Stimulated activated CD4-positive, alpha-beta T cell treated with anti-CD3 and anti-CD28 coated beads, TNF-alpha, amount 100 ng/mL, for 48 hours (primary cell): ENCODE measurements around the gene LINC01488.

Experiments
- DNase-seq, 3 donors: peaks; one replicate each; pipeline ENCODE4 v3.0.0-alpha.2; 2020; ENCODE audit warnings: low read depth in 3 of 3

Gene LINC01488

DNA sequence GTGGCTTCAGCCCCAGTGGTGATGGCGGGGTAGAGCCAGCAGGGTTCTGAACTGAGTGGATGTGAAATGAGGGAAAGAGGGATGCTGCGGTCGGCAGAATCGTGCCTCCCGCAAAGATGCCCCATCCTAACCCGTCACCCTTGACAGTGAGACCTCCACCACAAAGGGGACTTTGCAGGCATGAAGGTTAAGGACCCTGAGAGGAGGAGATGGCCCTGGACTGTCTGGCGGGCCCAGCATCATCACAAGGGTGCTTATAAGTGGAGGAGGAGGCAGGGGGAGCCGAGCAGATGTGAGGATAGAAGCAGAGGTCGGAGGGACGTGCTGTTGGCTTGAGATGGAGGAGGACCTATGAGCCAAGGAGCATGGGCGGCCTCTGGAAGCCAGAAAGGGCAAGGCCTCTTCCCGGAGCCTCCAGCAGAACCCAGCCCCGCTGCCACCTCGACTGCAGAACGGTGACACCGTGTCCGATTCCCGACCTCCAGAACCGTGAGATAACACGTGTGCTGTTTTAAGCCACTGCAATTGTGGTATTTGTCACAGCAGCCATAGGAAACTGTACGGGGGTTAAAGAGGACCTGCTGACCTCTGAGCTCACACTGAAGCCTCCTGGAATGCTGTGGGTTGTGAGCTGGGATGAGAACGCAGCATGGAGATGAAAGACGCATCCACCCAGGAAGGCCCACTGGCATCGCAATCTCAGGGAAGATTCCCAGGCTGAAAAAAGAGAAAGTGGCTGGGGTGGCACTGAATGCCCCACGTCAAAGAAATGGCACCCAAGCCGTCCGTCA, 10.9 kb downstream of the LINC01488 start:
- no peak for DNase-seq

DNA sequence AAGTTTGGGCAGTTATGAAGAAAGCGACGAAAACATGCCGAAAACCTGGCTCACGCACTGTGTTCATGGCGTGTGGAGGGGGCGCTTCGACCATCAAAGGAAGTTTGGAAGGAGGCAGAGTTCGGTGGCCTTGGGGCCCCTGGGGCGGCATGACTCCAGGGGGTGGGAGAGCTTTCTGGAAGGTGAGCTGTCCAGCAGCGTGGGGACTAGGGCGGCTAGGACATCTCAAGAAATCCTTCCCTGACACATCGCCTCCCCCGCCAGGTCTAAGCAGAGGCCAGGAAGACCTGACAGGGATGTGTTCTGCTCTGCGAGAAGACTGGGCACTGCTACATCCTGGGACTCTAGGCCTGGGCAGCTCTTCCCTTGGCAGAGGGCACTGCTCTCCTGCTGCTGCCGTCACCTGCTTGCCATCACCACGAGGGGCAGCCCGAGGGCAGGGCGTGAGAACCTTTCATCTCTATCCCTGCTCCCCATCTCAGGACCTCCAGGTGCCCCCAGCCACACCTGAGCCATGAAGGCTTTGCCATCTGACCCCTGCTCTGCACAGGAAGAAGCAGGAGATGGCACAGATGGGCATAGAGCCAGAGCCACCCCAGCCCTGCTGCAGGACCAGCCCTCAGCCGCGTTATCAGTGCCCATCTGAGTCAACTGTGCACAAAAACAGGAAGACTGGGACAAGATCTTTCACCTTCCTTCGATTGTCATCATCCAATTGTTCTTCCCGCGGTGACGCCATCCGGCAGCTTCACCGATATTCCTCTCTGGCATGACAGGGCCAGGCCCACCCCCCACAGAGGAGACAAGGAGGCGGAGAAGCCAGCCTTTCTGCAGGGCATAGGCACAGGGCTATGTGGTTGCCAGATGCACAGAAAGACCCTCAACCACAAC, 12.7 kb downstream of the LINC01488 start:
- DNase-seq = no peak

DNA sequence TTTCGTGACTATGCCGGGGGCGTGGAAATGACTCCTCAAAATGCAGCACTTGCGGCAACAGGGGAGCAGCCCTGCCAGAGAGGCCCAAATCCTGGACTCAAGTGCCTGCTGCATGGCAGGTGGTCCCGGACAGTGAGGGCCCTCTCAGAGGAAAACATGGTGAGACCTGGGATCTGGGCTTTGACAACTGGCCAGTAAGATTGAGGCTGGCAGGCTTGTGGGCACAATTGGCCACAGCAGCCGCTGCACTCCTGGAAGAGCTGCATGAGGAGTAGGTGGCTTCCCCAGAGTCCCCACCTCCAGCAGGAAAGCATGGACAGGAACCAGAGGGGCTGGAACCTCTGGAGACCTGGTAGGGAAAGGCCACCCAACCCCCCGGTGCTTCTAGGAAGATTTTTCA, 13.4 kb downstream of the LINC01488 start:
- no peak for DNase-seq

DNA sequence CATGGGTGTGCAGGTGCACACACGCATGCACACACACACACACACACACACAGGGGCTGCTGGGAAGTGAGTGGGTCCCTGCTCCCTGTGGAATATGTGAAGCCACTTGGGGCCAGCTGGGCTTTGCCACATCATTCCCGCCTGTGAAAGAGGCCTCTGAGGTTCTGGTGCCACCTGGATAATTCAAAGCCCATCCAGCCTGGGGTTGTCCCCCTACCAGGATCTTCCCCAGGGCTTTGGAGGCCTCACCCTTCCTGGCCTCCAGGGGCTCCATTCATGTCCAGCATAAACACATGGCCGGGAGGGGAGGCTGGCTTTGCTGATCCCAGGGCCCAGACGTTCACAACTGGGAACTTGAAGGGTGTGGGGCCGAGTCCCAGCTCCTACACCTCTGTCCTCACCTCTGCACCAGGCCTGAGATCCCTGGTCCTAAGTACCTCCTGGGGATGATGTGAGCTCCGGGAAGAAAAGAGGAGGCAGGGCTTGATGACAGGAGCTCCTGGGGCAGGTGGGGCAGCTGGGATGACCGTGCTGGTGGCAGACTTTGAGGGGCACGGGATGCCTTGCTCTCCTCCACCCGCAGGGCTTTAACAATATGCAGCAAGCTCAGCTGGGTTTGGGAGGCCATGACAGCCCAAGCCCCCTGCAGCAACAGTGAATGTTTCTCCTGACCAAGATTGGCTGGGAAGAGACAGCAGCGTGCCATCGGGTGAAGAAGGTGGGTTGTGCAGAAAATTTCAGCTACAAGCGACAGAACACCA, 14.2 kb downstream of the LINC01488 start:
- DNase-seq = no peak

DNA sequence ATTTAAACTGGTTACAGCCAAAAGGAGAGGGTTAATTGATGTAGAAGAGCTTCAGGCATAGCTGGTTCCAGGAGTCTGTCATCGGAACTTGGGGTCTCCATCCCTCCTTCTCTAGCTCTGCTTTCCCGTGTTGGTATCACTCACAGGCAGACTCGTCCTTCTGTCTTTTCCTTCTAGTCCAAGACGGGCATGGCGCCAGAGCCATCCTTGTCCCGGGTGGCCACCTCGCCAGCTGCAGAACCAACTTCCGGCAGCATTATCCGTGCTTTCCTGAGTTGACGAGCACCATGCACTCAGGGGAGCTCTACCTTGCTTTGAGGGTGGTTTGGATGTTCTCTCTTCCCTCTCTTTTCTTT, 14.7 kb downstream of the LINC01488 start:
- DNase-seq = no peak

DNA sequence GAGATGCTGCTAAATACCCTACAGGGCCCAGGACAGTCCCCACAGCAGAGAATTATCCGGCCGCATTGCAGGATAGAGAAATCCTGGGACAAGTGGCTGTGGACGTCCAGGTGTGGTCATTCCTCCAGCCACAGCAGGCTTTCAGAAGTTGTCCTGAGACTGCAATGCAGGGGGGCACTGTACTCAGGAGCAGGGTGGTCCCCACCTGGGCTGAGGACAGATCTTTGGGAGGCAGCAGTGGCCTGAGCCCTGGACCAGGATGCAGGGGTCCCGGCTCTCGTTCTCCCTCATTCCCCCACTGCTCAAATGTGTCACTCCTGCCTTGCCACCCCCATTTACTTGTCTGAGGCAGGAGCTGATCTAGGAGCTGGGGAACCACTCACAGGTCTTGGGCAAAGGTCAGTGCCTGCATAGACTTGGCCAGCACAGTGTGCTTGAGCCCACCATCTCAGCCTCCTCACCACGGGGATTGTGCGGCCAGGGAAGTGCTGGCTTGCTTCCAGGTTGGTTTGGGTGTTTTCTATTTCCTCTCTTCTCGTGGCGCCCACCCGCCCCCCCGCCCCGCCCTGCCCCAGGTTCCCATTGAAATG, 15.3 kb downstream of the LINC01488 start:
- no peak for DNase-seq

DNA sequence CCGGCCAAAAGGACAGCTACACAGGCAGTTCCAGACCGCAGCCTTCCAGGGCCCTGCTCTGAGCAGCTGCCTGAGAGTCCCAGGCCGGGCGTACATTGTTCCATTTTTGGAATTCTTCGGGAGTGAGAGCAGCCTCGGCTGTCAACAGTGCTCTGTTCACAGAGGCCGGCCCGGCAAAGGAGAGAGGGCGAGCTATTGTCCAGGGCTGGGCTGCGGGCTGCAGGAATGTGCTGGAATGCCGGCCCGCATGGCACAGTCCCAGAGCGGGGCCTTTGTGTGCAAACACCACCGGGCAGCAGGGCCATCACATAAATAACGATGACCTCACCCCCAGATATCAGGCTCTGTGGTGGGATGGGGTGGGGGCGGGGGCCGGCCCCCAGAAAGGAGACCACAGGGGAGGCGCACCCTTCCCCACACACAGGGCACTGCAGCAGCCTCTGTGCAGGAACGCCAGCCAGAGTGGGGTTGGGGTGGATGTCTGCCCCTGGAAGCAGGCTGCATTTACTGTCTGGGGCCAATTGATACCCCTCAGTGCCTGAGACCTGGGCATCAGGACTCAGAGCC, 15.8 kb downstream of the LINC01488 start:
- no peak for DNase-seq

DNA sequence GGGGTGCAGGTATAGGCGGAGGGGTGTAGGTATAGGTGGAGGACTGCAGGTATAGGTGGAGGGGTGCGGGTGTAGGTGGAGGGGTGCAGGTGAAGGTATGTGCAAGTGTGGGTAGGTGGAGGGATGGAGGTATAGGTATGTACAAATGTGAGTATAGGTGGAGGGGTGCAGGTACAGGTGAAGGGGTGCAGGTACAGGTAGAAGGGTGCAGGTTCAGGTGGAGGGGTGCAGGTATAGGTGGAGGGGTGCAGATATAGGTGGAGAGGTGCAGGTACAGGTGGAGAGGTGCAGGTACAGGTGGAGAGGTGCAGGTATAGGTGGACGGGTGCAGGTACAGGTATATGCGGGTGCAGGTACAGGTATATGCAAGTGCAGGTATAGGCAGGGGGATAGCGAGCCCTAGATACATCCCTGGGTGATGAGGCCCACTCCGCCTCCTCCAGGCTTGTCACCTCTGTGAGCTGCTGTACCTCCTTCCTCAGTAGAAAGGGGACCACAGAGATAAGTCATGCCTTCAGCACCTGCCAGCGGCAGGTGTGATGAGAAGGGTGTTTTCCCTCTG, 17.2 kb downstream of the LINC01488 start:
- no peak for DNase-seq

DNA sequence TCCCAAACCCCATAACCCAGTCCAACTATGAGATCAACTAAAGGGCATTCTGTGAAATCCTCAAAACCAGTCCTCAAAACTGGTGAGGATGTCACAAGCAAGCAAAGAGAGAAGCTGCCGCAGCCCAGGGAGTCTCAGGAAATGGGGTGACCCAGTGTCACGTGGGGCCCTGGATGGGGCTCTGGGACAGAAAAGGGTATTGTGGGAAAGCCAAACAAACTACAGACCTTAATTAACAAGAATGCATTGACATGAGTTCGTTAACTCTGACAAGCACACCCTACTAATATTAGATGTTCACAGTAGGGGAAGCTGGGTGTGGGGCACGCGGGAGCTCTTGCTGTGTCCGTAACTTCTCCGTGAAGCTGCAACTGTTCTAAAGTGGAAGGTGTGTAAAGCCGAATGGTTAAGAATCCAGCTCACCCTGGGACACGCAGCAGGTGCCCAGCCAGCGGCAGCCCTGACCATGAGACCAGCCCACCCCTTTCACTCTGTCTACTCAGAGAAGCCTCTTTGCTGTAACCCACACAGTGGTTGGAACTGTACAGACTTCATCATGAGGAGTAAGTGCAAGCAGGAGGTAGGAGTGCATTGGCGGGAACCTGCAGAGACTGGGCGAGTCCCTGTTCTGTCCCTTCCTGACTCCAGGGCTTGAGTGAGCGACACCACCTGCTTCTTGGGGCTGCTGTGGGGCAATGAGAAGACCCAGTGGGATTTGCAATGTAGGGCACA, 17.9 kb downstream of the LINC01488 start:
- no peak for DNase-seq

DNA sequence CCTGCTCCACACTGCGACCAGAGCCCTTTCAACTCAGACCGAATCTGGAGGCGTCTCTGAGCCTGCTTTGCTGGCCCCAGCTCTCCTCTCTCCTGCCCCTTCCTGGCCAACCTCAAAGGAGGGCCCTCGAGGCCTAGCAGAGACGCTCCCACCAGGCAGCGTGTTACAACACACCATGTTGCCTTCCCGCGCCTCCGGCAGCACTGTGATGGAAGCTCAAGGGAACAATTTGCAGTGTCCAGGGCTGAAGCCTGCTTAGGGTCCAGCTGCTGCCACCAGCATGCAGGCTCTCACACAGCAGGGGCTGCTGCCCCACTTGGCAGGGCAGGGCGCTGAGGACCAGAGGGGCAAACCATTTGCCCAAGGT, 18.4 kb downstream of the LINC01488 start:
- no peak for DNase-seq

DNA sequence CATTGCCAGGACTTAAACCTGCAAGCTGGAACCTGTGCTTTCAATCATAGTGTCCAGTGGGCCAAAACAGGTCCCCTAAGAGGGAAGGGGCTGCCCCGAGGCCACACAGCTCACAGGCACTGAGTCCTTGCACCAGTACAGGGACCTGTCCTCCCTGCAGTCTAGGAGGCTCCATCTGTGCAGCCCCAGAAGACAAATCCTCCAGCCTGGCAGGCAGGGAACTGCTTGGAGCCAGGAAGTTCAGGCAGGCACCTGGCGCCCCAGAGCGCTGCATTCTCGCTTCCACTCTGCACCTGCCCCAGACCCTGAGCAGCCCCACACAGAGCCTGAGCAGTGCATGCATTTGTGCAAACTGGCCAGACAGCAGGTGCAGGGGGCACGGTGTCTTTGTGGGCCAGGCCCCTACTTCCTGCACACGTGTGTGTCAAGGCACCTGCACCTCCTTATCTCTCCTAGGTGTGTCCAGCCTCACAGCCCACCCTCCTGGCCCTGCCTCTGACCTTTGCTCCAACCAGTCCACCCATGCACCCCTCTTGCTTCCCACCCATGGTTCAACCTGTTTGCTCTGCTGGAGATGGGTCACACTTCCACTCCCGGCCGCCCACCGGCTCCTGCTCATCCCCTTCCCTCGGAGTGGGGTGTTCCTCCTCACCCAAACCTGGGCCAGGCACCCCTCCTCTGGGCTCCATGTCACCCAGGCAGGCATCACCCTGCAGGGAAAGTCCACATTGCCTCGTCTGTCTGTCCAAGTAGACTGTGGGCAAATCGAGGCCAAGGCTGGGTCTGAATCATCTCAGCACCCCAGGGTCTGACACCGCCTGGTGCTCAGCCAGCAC, 19.0 kb downstream of the LINC01488 start:
- DNase-seq = no peak

DNA sequence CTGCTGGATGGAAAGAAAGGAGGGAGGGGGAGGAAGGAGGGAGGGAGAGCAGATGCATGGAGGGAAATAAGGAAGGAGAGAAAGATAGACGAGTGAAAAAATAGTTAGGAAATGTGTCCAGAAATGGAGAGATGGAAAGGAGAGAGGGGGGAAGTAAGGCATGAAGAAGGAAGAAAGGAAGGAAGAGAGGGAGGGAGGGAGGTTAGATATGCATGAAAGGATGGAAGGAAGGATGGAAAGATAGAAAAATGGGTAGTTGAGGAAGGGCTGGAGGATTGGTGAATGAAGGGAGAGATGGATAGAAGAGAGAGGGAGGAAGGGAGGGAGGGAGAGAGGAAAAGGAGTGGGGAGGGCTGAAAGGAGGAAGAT, 19.6 kb downstream of the LINC01488 start:
- no peak for DNase-seq

DNA sequence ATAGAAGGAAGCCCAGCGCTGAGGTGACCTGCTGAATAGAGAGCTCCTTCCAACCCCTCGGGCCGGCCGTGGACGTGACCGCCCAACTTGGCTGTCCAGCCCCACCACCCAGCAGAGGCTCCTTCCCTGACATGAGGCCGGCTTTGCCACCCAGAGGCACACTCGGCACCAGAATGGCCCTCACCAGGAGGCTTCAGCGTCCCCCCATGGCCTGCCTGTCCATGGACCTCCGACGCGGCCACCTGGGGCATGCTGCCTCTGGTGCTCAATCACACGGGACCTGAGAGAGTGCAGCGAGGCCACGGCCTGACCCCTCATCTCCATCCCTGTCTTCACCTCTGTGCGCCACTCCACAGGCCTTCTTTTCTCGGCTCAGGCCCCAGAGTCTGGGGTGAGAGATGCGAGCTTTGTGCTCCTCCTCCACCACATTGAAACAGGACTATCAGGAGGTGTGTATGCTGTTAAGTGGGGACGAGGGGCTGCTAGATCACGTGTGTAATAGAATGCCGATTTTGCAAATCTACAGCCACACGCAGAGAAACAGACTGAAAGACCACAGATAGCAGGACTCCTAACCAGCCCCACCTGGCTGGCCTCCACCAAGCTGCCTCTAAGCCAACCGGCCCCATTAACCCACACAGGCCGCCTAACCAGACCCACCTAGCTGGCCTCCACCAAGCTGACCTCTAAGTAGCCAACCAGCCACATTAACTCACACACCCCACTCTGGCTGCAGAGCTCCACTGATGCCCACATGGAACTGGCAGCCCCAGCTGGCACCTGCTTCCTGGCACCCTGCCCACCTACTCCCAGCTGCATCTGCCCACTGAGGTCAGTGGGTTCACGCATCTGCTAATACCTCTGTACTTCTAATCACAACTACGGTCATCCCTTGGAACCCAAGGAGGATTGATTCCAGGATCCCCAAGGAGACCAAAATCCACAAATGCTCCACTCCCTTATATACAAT, 20.7 kb downstream of the LINC01488 start:
- DNase-seq = no peak

DNA sequence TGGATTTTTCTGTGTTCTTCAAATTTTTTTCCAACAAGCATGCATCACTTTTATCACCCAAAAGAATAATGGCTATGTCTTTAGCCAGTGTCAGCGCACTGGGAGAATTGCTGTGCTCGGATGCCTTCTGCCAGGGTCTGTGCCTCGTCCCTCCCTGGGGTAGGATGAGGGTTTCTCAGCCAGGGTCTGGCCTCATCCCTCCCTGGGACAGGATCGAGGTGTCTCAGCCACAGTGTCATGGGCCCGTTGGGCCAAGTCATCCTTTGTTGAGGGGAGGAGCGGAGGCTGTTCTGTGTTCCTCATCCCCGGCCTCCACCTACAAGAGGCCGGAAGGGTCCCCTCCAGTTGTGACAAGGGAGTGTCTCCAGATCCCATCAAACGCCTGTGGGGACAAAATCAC, 22.7 kb downstream of the LINC01488 start:
- no peak for DNase-seq

DNA sequence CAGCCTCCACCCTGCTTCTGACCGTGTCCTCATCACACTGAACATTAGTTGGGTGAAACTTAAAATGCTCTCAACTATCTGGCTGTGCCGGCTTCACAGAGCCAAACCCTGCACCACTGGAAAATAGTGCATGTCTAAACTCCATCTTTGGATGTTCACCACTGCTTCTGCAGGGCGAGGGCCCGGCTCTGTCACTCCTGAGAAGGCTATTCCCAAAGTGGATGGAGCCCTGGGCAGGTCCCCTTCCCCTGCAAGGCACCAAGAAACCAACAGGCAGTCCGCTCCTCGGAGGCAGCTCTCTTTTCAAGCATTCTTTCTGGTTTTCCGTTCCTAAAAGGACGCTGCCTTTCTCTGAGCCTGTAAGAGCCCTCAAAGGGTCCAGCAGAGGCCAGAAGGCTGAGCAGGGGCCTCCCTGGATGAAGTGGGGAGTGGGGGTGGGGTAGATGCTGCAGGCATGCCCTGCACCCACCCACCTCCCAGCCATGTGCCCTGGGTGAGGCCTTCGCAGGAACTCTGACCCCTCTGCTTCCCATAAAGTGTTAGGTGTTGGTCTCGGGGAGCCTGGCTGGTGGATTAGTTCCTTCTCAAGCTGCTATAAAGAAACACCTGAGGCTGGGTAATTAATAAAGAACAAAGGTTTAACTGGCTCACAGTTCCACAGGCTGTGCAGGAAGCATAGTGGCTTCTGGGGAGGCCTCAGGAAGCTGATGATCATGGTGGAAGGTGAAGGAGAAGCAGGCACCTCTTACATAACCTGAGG, 23.3 kb downstream of the LINC01488 start:
- no peak for DNase-seq

DNA sequence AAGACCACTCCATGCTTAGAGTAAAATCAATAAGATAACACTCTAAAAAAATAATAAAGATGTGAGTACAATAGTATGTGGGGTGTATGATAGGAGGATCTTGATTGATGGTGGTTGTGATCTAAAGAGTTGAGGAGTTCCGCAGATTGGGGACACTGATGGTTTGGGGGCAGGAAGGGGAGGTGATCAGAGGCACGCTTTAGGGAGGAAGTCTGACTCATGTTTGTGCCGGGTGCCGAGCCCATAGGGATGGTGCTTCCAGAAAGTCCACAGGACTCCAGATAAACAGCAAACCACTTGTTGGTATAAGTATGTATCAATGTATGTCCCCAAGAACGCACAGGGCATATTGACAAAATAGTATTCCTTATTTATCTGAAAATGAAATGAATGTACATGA, 27.5 kb downstream of the LINC01488 start:
- no peak for DNase-seq

DNA sequence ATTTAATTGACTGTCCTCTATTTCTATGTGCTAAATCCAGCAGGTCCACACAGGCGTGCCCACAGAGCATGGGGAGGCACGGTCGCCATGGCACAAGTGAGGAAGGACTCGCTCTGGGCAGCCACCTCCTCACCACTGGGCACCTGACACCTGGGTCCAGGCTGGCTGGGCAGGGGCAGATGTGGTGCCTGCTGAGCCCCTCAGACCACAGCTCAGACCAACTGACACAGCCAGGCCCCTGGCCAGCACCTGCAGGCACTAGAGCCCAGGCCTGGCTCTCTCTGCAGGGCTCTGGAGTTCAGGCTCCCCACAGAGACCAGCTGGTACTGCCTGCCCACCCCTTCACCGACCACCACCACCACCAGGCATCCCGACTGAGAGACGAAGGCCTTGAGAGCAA, 27.9 kb downstream of the LINC01488 start:
- DNase-seq = no peak

DNA sequence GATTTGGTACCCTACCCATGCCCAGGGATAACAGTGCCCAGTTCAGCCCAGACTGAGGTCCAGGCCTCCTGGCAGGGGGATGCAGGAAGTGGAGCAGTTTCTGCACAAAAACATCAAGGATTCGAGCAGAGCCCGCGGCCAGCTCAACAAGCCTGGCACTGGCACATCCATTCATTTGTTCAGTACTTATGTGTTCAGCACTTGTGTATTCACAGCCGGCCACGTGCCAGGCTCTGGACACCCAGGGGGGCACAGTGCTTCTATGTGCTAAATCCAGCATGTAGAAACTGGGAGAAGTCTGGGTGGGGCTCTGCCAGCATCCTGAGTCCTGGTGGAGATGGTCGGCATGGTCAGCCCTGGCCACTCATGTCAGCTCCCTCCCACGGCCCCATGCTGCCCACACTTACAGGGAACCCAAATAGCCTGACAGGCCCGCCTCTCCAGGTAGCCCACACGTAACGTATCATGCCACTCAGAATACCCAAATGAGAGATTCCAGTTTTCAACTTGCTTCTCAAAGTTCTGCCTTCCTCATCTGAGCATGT, 28.5 kb downstream of the LINC01488 start:
- DNase-seq = no peak
